Panc1 (cell line): Measurements from ENCODE around the gene GPR157. TPM values are rescaled to one million over a fixed set of nuclear protein-coding genes. Genes with fewer than 3 reads are reported as not detected.
"Not testable (repeated sequence)": the region's sequence is repeated elsewhere in the genome, so short reads cannot be mapped to it uniquely, and the experiment has no call there.

Experiments used
- ATAC-seq: fragments of 200-7000 bp; cut with Tn5 transposase; 2 replicates; pipeline ENCODE4 v1.9.1; 2020; ENCODE audit warnings: mild to moderate bottlenecking, moderate library complexity
- BruUV-seq: library from RNA; stranded (reverse); fragments of 400-500 nt; replicated peaks from 2 replicates; lab custom pipeline; 2021; lab: Mats Ljungman, UMichigan
- CTCF ChIA-PET: fragments of 300-600 bp; sonication (Branson Sonifier 250); formaldehyde crosslinking; loops from one replicate; lab custom pipeline; 2022; ENCODE audit warnings: antibody characterized with exemption; lab: Charles Lee
- POLR2A ChIA-PET: fragments of 300-600 bp; sonication (Branson Sonifier 250); formaldehyde crosslinking; loops from one replicate; lab custom pipeline; 2022; ENCODE audit warnings: antibody characterized with exemption; lab: Charles Lee
- DNase-seq: peaks from one replicate; pipeline ENCODE4 v3.0.0-alpha.2; 2010; ENCODE audit warnings: low read depth, low spot score
- H3K27ac ChIP-seq: 2 replicates; pipeline ENCODE4 v1.5.1; 2011; ENCODE audit warnings: mild to moderate bottlenecking, low read length, inconsistent platforms
- H3K27me3 ChIP-seq: fragments of 200-500 bp; sonication (Bioruptor generic); 2 replicates; pipeline ENCODE4 v1.6.0; 2014; ENCODE audit warnings: low read length, inconsistent platforms; ENCODE audit not compliant: control insufficient read depth, insufficient read depth
- H3K36me3 ChIP-seq: fragments of 200-500 bp; sonication (Bioruptor generic); 2 replicates; pipeline ENCODE4 v1.5.1; 2014; ENCODE audit warnings: inconsistent platforms, mild to moderate bottlenecking, low read length, moderate library complexity; ENCODE audit not compliant: control insufficient read depth, insufficient read depth
- H3K4me1 ChIP-seq: 2 replicates; pipeline ENCODE4 v1.5.1; 2011; ENCODE audit warnings: inconsistent platforms, mild to moderate bottlenecking, low read length, moderate library complexity; ENCODE audit not compliant: control insufficient read depth, insufficient read depth
- H3K4me3 ChIP-seq, 2 experiments: 2 replicates each; pipeline ENCODE4 v1.5.1; 2011 to 2012; ENCODE audit warnings: low read depth in 2 of 2, low read length in 2 of 2, mild to moderate bottlenecking in 2 of 2, inconsistent platforms in 1 of 2, moderate library complexity in 1 of 2
- H3K9me3 ChIP-seq: fragments of 200-500 bp; sonication (Bioruptor generic); 2 replicates; pipeline ENCODE4 v1.5.1; 2014; ENCODE audit warnings: low read depth, mild to moderate bottlenecking, inconsistent platforms, low read length, moderate library complexity; ENCODE audit not compliant: control insufficient read depth, insufficient read depth
- POLR2AphosphoS5 ChIP-seq: IDR thresholded peaks from 2 replicates; pipeline ENCODE4 v1.6.1; 2012; ENCODE audit warnings: mild to moderate bottlenecking, low read depth, low read length, moderate library complexity
- SIN3A ChIP-seq: IDR thresholded peaks from 2 replicates; pipeline ENCODE4 v1.6.1; 2012; ENCODE audit warnings: low read depth, mild to moderate bottlenecking, low read length, moderate library complexity, borderline replicate concordance; ENCODE audit not compliant: insufficient read depth
- TCF7L2 ChIP-seq: IDR thresholded peaks from 2 replicates; pipeline ENCODE4 v1.6.1; 2011; ENCODE audit warnings: mild to moderate bottlenecking, low read depth, low read length, inconsistent platforms
- in situ Hi-C: cut with HindIII; loops from 2 replicates; pipeline ENCODE4 v1.10.0; 2016; ENCODE audit warnings: low sequenced_read_pairs, low pct_unique_long_range_greater_than_20kb
- intact Hi-C: fragments of 100-400 bp; cut with micrococcal nuclease; formaldehyde crosslinking; loops from one replicate; pipeline ENCODE4 v1.10.0; 2022; ENCODE audit not compliant: unreplicated experiment
- total RNA-seq: library from RNA; stranded (reverse); gene quantifications from one replicate; pipeline ENCODE4 v1.2.1, GENCODE V29; 2021; ENCODE audit not compliant: unreplicated experiment
- TF ChIP-seq, protein P1 (sequence below): fragments of 450-650 bp; IDR thresholded peaks from 2 replicates; pipeline ENCODE4 v1.5.1; 2017; ENCODE audit warnings: mild to moderate bottlenecking
- TF ChIP-seq, protein P2 (sequence below), 2 experiments: IDR thresholded peaks; 2 replicates each; pipeline ENCODE4 v1.6.1; 2011 to 2012; ENCODE audit warnings: low read depth in 2 of 2, control low read depth in 1 of 2, low read length in 1 of 2, mild to moderate bottlenecking in 1 of 2, moderate library complexity in 1 of 2; ENCODE audit not compliant: insufficient read depth in 1 of 2

Gene GPR157
- total RNA-seq, 1 experiment from 2014 or later, result 19.8 TPM

DNA sequence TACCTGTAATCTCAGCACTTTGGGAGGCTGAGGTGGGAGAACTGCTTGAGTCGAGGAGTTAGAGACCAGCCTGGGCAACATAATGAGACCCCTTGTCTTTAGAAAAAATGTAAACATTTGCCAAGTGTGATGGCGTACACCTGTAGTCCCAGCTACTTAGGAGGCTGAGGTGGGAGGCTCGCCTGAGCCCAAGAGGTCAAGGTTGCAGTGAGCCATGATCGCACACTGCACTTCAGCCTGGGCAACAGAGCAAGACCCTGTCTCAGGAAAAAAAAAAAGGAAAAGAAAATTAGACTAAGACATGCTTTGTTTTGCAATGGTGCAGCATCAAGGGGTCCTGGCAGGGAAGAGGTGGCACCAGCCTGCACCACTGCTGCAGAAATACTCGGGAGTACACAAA lies 16.8 kb upstream of the GPR157 start:
- DNase-seq (no peak), ATAC-seq (no peak)
- H3K27me3 ChIP-seq, result no peaks in the 10 kb centered on the region
- POLR2A ChIA-PET, result interaction anchor here (0.6 kb wide), 1 partner anchor 581 kb away, joined by 3 read pairs; no protein-coding TSS in a partner anchor
- CTCF ChIA-PET, result no interaction called here
- H3K4me3 ChIP-seq, result no peak overlapping the region
- in situ Hi-C loops (no loop called here), intact Hi-C loops (no loop called here)
- no peaks in the 10 kb centered on the region for H3K36me3 ChIP-seq
- no peaks in the 10 kb centered on the region for H3K4me1 ChIP-seq
- no peaks in the 10 kb centered on the region for H3K9me3 ChIP-seq
- BruUV-seq, result no TSS peak
- TF ChIP-seq POLR2AphosphoS5 (no peak), SIN3A (no peak), TCF7L2 (no peak)
- TF ChIP-seq, protein P1, sequence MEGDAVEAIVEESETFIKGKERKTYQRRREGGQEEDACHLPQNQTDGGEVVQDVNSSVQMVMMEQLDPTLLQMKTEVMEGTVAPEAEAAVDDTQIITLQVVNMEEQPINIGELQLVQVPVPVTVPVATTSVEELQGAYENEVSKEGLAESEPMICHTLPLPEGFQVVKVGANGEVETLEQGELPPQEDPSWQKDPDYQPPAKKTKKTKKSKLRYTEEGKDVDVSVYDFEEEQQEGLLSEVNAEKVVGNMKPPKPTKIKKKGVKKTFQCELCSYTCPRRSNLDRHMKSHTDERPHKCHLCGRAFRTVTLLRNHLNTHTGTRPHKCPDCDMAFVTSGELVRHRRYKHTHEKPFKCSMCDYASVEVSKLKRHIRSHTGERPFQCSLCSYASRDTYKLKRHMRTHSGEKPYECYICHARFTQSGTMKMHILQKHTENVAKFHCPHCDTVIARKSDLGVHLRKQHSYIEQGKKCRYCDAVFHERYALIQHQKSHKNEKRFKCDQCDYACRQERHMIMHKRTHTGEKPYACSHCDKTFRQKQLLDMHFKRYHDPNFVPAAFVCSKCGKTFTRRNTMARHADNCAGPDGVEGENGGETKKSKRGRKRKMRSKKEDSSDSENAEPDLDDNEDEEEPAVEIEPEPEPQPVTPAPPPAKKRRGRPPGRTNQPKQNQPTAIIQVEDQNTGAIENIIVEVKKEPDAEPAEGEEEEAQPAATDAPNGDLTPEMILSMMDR, result no peak
- TF ChIP-seq, protein P2, sequence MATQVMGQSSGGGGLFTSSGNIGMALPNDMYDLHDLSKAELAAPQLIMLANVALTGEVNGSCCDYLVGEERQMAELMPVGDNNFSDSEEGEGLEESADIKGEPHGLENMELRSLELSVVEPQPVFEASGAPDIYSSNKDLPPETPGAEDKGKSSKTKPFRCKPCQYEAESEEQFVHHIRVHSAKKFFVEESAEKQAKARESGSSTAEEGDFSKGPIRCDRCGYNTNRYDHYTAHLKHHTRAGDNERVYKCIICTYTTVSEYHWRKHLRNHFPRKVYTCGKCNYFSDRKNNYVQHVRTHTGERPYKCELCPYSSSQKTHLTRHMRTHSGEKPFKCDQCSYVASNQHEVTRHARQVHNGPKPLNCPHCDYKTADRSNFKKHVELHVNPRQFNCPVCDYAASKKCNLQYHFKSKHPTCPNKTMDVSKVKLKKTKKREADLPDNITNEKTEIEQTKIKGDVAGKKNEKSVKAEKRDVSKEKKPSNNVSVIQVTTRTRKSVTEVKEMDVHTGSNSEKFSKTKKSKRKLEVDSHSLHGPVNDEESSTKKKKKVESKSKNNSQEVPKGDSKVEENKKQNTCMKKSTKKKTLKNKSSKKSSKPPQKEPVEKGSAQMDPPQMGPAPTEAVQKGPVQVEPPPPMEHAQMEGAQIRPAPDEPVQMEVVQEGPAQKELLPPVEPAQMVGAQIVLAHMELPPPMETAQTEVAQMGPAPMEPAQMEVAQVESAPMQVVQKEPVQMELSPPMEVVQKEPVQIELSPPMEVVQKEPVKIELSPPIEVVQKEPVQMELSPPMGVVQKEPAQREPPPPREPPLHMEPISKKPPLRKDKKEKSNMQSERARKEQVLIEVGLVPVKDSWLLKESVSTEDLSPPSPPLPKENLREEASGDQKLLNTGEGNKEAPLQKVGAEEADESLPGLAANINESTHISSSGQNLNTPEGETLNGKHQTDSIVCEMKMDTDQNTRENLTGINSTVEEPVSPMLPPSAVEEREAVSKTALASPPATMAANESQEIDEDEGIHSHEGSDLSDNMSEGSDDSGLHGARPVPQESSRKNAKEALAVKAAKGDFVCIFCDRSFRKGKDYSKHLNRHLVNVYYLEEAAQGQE (IDR thresholded peaks at IDR 0.05; ENCODE audit: insufficient read depth in 1 of 2, low read depth in 2 of 2, low read length in 1 of 2), result no peak
- H3K27ac ChIP-seq, result no peak overlapping the region

DNA sequence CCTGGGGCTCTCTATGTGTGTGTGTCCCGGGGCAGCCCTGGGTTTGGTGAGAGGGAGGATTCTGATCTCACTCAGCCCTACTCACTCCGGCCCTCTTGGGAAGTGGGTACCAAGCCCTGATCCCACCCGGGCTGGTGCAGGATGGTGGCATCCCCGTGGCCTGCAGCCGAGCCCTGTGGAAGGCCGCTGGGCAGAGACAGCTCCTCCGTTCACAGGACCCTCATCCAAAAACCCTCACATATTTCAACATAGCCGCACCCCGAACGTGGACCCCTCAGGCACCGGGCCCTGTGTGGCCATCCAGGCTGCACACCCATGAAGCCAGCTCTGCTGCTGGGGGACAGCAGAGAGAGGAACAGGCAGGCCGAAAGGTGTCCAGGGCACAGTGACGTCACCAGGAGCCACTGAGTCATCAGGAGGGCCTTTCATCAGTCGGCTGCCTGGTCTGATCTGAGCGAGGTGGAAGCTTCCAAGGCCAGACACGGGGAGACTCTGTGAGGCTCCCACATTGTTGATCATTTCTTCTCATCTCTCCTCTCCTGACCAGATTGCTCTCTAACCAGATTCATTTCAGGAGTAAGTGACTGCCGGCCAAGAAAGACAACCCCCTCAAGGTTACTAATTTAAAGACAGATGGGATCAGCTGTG lies 16.2 kb upstream of the GPR157 start:
- ATAC-seq, result 0 out of 2 replicates have a peak, but pooled peaks have one; percentile 51
- no peak for DNase-seq
- no peaks in the 10 kb centered on the region for H3K4me1 ChIP-seq
- no peaks in the 10 kb centered on the region for H3K36me3 ChIP-seq
- no TSS peak for BruUV-seq
- CTCF ChIA-PET, result no interaction called here
- no peaks in the 10 kb centered on the region for H3K27me3 ChIP-seq
- H3K27ac ChIP-seq, result no peak overlapping the region
- no peaks in the 10 kb centered on the region for H3K9me3 ChIP-seq
- TF ChIP-seq TCF7L2 (no peak), POLR2AphosphoS5 (no peak), SIN3A (no peak)
- TF ChIP-seq, protein P1, result no peak
- TF ChIP-seq, protein P2 (IDR thresholded peaks at IDR 0.05; ENCODE audit: insufficient read depth in 1 of 2, low read depth in 2 of 2, low read length in 1 of 2), result no peak
- in situ Hi-C loops, result no loop called here
- POLR2A ChIA-PET, result interaction anchor here (0.6 kb wide), 1 partner anchor 582 kb away, joined by 3 read pairs; no protein-coding TSS in a partner anchor
- H3K4me3 ChIP-seq, result no peak overlapping the region
- intact Hi-C loops, result no loop called here

DNA sequence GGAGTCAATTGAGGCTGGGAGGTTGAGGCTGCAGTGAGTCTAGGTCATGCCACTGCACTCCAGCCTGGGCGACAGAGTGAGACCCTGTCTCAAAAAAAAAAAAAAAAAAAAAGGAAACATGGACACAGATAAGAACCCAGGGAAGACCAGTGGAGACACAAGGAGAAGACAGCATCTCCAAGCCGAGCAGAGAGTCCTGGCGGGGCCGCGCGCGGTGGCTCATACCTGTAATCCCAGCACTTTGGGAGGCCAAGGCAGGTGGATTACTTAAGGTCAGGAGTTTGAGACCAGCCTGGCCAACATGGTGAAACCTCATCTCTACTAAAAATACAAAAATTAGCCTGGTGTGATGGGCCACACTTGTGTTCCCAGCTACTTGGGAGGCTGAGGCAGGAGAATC lies 15.6 kb upstream of the GPR157 start:
- DNase-seq, H3K36me3 ChIP-seq, H3K4me1 ChIP-seq, POLR2A ChIA-PET, in situ Hi-C loops, BruUV-seq, H3K9me3 ChIP-seq, ATAC-seq, H3K27ac ChIP-seq, H3K4me3 ChIP-seq, CTCF ChIA-PET, H3K27me3 ChIP-seq: not testable (repeated sequence)
- intact Hi-C loops, result loop anchor here (5.0 kb wide), 1 partner anchor 53 kb away; no protein-coding TSS in a partner anchor
